ENCODE data around the gene THBD. TPM values are rescaled to one million over a fixed set of nuclear protein-coding genes. Genes with fewer than 3 reads are reported as not detected.

Gene THBD
- total RNA-seq, 1 donor from 2014 or later = 18.9 TPM

GRCh38 chr20:23022849-23023248, 26.6 kb downstream of the THBD start:
- no peak for TF ChIP-seq CTCF (conservative IDR thresholded peaks at IDR 0.05; ENCODE audit: low read depth, low read length)
- DNase-seq (ENCODE audit: low read depth) = no peak
- no peak overlapping the region for H3K4me3 ChIP-seq (ENCODE audit: low read depth, low read length)

- no peak for DNase-seq (ENCODE audit: low read depth)
- H3K4me3 ChIP-seq (ENCODE audit: low read depth, low read length) = no peak overlapping the region
- TF ChIP-seq CTCF (conservative IDR thresholded peaks at IDR 0.05; ENCODE audit: low read depth, low read length) = no peak
These were observed 27.5 kb downstream of the THBD start for GRCh38 chr20:23021951-23022350.

- no peak for TF ChIP-seq CTCF (conservative IDR thresholded peaks at IDR 0.05; ENCODE audit: low read depth, low read length)
- H3K4me3 ChIP-seq (ENCODE audit: low read depth, low read length) = no peak overlapping the region
- DNase-seq (ENCODE audit: low read depth) = no peak
These were observed 27.9 kb downstream of the THBD start for GRCh38 chr20:23021541-23021940.

GRCh38 chr20:23020230-23021018, 29.0 kb downstream of the THBD start:
- TF ChIP-seq CTCF (conservative IDR thresholded peaks at IDR 0.05; ENCODE audit: low read depth, low read length) = no peak
- no peak overlapping the region for H3K4me3 ChIP-seq (ENCODE audit: low read depth, low read length)
- no peak for DNase-seq (ENCODE audit: low read depth)

GRCh38 chr20:23019403-23019802, 30.1 kb downstream of the THBD start:
- no peak for DNase-seq (ENCODE audit: low read depth)
- H3K4me3 ChIP-seq (ENCODE audit: low read depth, low read length) = no peak overlapping the region
- TF ChIP-seq CTCF (conservative IDR thresholded peaks at IDR 0.05; ENCODE audit: low read depth, low read length) = no peak

- TF ChIP-seq CTCF (conservative IDR thresholded peaks at IDR 0.05; ENCODE audit: low read depth, low read length) = no peak
- DNase-seq (ENCODE audit: low read depth) = no peak
- no peak overlapping the region for H3K4me3 ChIP-seq (ENCODE audit: low read depth, low read length)
These were observed 30.5 kb downstream of the THBD start for GRCh38 chr20:23018941-23019340.

- no peak for DNase-seq (ENCODE audit: low read depth)
- no peak overlapping the region for H3K4me3 ChIP-seq (ENCODE audit: low read depth, low read length)
- TF ChIP-seq CTCF (conservative IDR thresholded peaks at IDR 0.05; ENCODE audit: low read depth, low read length) = no peak
These were observed 31.0 kb downstream of the THBD start for GRCh38 chr20:23018432-23018831.

All from epithelial cell of proximal tubule (primary cell).